WERI-Rb-1 (cell line): ENCODE measurements around the gene PA2G4.

Experiments
- DNase-seq: peaks from one replicate; pipeline ENCODE4 v3.0.0-alpha.2; 2020
- H3K27ac ChIP-seq: fragments of 250-450 bp; sonication (Bioruptor Pico); 2 replicates; pipeline ENCODE4 v1.5.1; 2020; ENCODE audit warnings: mild to moderate bottlenecking, moderate library complexity
- H3K27me3 ChIP-seq: fragments of 250-450 bp; sonication (Bioruptor Pico); 2 replicates; pipeline ENCODE4 v1.5.1; 2021; ENCODE audit warnings: mild to moderate bottlenecking, low read depth, moderate library complexity; ENCODE audit not compliant: insufficient read depth, severe bottlenecking
- H3K36me3 ChIP-seq: fragments of 250-450 bp; sonication (Bioruptor Pico); 2 replicates; pipeline ENCODE4 v1.5.1; 2020; ENCODE audit warnings: mild to moderate bottlenecking, moderate library complexity
- H3K4me3 ChIP-seq: 2 replicates; pipeline ENCODE4 v1.5.1; 2011; ENCODE audit warnings: low read depth, mild to moderate bottlenecking, control low read depth, low read length
- H3K9me3 ChIP-seq: fragments of 250-450 bp; sonication (Bioruptor Pico); 2 replicates; pipeline ENCODE4 v1.5.1; 2021; ENCODE audit warnings: mild to moderate bottlenecking, moderate library complexity; ENCODE audit not compliant: severe bottlenecking
- CTCF ChIP-seq: IDR thresholded peaks from 2 replicates; pipeline ENCODE4 v1.5.1; 2011; ENCODE audit warnings: low read depth, mild to moderate bottlenecking, control low read depth, inconsistent platforms, low read length

Gene PA2G4

GRCh38 chr12:56129942-56130495 is 25.7 kb downstream of the PA2G4 start:
- Histone ChIP-seq H3K36me3 (peaks cover 46% of the 10 kb centered on the region), H3K27ac (no peak overlapping the region), H3K4me3 (no peak overlapping the region)

GRCh38 chr12:56130876-56131275 is 26.5 kb downstream of the PA2G4 start:
- no peak overlapping the region for H3K4me3 ChIP-seq
- H3K9me3 ChIP-seq = no peaks in the 10 kb centered on the region
- DNase-seq = no peak
- H3K27ac ChIP-seq = no peak overlapping the region
- no peak for TF ChIP-seq CTCF
- H3K36me3 ChIP-seq = peaks cover 46% of the 10 kb centered on the region
- no peaks in the 10 kb centered on the region for H3K27me3 ChIP-seq

More at GRCh38 chr12:56129942-56130495, 25.7 kb downstream of the PA2G4 start:
- H3K27me3 ChIP-seq = no peaks in the 10 kb centered on the region
- no peak for DNase-seq
- H3K9me3 ChIP-seq = no peaks in the 10 kb centered on the region
- no peak for TF ChIP-seq CTCF

GRCh38 chr12:56134897-56135296 is 30.5 kb downstream of the PA2G4 start:
- Histone ChIP-seq H3K27ac (no peak overlapping the region), H3K27me3 (no peaks in the 10 kb centered on the region), H3K4me3 (no peak overlapping the region), H3K36me3 (peaks cover 75% of the 10 kb centered on the region), H3K9me3 (no peaks in the 10 kb centered on the region)
- no peak for TF ChIP-seq CTCF
- no peak for DNase-seq

GRCh38 chr12:56137853-56138571 is 33.7 kb downstream of the PA2G4 start:
- H3K27ac ChIP-seq = no peak overlapping the region
- no peak for DNase-seq
- TF ChIP-seq CTCF = no peak
- no peaks in the 10 kb centered on the region for H3K9me3 ChIP-seq
- H3K27me3 ChIP-seq = no peaks in the 10 kb centered on the region
- H3K4me3 ChIP-seq = no peak overlapping the region
- peaks cover 66% of the 10 kb centered on the region for H3K36me3 ChIP-seq

- no peaks in the 10 kb centered on the region for H3K27me3 ChIP-seq
- DNase-seq = no peak
- H3K27ac ChIP-seq = no peak overlapping the region
- no peaks in the 10 kb centered on the region for H3K9me3 ChIP-seq
- peaks cover 59% of the 10 kb centered on the region for H3K36me3 ChIP-seq
- no peak for TF ChIP-seq CTCF
- no peak overlapping the region for H3K4me3 ChIP-seq
Observed at GRCh38 chr12:56141946-56142784, 37.8 kb downstream of the PA2G4 start.
